Stomach (tissue), 9 donors: Measurements from ENCODE around the gene MCM3AP. TPM values are rescaled to one million over a fixed set of nuclear protein-coding genes. Genes with fewer than 3 reads are reported as not detected.

ENCODE experiments used
- DNase-seq, 2 donors: peaks; one replicate each; pipeline versions ENCODE4 v3.0.0 to v3.0.0-alpha.2; 2013 to 2019
- H3K27ac ChIP-seq, 5 donors: fragments of 200-600 bp in 4 of 5; sonication (generic) in 4 of 5; one replicate each; pipeline ENCODE4 v1.5.1; 2013 to 2019; ENCODE audit warnings: mild to moderate bottlenecking in 1 of 5, moderate library complexity in 1 of 5
- H3K27me3 ChIP-seq, 3 donors: fragments of 200-600 bp; sonication (generic); one replicate each; pipeline ENCODE4 v1.5.1; 2017 to 2019; ENCODE audit warnings: mixed run types in 1 of 3
- H3K36me3 ChIP-seq, 4 donors: fragments of 200-600 bp; sonication (generic); 1 replicate in 3 of 4; 2 replicates in 1 of 4; pipeline ENCODE4 v1.5.1; 2016 to 2019
- H3K4me1 ChIP-seq, 4 donors: fragments of 200-600 bp; sonication (generic); one replicate each; pipeline ENCODE4 v1.5.1; 2016 to 2019
- H3K4me3 ChIP-seq, 4 donors: fragments of 200-600 bp; sonication (generic) in 3 of 4; one replicate each; pipeline ENCODE4 v1.5.1; 2016 to 2019; ENCODE audit warnings: mild to moderate bottlenecking in 1 of 4
- H3K9me3 ChIP-seq, 4 donors: fragments of 200-600 bp; sonication (generic); one replicate each; pipeline ENCODE4 v1.5.1; 2016 to 2019
- EP300 ChIP-seq: sonication (generic); formaldehyde crosslinking; IDR thresholded peaks from one replicate; pipeline ENCODE4 v1.6.1; 2017; ENCODE audit warnings: antibody characterized with exemption
- POLR2A ChIP-seq, 4 donors: fragments of 450-650 bp; IDR thresholded peaks; one replicate each; pipeline ENCODE4 v1.6.1; 2016; ENCODE audit warnings: antibody characterized with exemption in 4 of 4, control low read depth in 2 of 4, mild to moderate bottlenecking in 1 of 4, moderate library complexity in 1 of 4
- POLR2AphosphoS5 ChIP-seq, 3 donors: sonication (generic); formaldehyde crosslinking; IDR thresholded peaks; one replicate each; pipeline ENCODE4 v1.6.1; 2016; ENCODE audit warnings: antibody characterized with exemption in 3 of 3
- WGBS, 5 donors: extraction: QIAGEN DNeasy Blood & Tissue Kit in 3 of 5; methylation state at CpG; one replicate each; pipeline versions ENCODE4 v1.1.5 to v1.1.7; 2013 to 2018; 5-methylcytosine and 5-hydroxymethylcytosine counted together
- intact Hi-C: fragments of 100-400 bp; cut with DNase I; formaldehyde crosslinking; loops from one replicate; pipeline ENCODE4 v1.15.1; 2023; ENCODE audit warnings: low total_unique reads
- polyA plus RNA-seq, 3 donors: library from polyadenylated mRNA; stranded (reverse); fragments of 200-250 nt; gene quantifications; one replicate each; pipeline ENCODE4 v1.2.3, GENCODE V29; 2013
- total RNA-seq, 5 donors: library from RNA; depleted of rRNA; stranded (reverse); fragments of >200 nt; gene quantifications; one replicate each; pipeline versions ENCODE4 v1.1.0 to v1.2.3, GENCODE V29; 2014 to 2016
- TF ChIP-seq, protein P1 (sequence below), 7 experiments: fragments of 450-650 bp in 4 of 7; fragments of 200-600 bp in 3 of 7; sonication (generic) in 3 of 7; IDR thresholded peaks; one replicate each; pipeline ENCODE4 v1.5.1; 2016 to 2019; ENCODE audit warnings: antibody characterized with exemption in 7 of 7, control low read depth in 2 of 7, mild to moderate bottlenecking in 1 of 7
- donor health status: healthy with polysubstance abuse.
- donor health status: Bipolar disorder and iron deficiency.
- donor health status: healthy.

The MCM3AP gene
- total and polyA plus RNA-seq, 8 donors, result 18.9 to 555 (median 57.4) TPM

DNA sequence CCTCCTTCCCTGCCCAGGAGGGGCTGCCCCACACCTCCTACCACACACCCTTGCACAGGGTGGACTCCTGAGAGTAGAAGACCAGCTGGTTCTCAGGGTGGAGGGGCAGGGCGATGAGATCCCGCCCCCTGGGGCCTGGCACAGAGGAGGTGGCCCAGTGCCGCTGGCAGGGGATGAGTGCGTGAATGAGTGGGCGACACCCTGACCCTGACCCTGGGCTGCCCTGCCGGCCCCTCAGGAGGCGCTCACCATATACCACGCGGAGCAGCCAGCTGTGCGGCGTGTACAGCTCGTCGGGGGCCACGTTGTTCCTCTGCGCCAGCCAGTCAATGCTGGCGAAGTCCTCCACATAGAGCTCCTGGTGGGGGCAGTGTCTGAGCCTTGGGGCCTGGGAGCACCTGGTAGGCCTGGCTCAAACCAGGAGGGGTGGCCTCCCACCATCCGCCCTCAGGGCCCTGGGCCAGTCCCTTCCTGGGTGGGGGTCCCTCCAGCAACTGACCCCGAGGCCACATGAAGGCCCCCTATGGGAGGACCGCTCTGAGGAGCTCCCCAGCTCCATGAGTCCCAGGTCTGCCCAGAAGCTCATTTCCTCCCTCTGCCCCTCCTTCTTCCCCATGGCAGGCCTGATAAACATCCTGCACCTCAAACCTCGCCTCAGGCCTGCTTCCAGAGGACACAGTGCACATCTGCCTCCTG is 69.8 kb downstream of the MCM3AP start:
- H3K4me3 ChIP-seq, result no peak overlapping the region

DNA sequence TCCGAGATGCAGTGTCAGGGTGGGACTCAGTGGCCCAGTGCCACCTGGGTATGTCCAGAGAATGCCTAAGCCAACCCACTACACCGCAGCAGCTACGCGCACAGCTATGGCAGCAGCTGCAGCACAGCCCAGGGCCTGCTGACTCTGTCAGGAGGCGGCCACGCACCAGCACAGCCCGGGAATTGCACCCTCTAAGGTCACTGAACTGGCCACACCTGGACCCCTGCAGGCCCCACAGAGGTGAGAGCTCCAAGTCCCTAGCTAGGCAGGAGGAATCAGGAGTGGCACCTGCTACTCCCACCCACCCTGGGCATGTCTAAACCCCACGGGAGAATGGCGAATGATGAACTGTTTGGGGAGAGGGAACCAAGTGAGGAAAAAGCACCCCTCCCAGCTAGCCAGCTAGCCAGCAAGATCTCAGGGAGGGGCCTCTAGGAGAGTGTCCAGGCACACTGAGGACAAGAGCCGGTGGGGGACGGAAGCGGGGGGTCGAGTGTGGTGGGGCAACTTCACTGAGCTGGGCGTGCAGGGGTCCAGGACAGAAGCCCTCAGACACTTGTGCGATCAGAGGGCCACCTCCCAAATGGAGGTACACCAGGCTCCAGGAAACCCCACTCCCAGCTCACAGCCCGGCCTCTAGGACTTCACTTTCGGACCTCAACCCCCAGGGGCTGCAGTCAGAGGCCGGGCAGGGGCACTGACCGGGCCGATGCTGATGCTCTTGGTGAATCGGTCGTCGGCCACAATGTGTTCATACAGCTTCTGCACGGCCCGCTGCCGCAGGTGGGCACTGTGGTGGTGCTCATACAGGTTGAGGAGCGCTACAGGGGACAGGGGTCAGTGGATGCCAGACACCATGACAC is 70.7 kb downstream of the MCM3AP start:
- TF ChIP-seq POLR2AphosphoS5 (IDR thresholded peaks at IDR 0.05), result no peak
- WGBS, 5 donors, result 87 to 93% (median 93%) methylated on average over 23 to 27 of the region's 27 CpGs
- DNase-seq, result no peak
- no peaks in the 10 kb centered on the region for H3K27me3 ChIP-seq
- intact Hi-C loops, result no loop called here
- no peaks in the 10 kb centered on the region for H3K4me1 ChIP-seq
- H3K27ac ChIP-seq, result no peak overlapping the region
- peaks cover 31 to 99% (median 91%) of the 10 kb centered on the region in 4 donors for H3K36me3 ChIP-seq
- H3K4me3 ChIP-seq, result no peak overlapping the region
- H3K9me3 ChIP-seq, result no peaks in the 10 kb centered on the region

More for the DNA sequence above, 69.8 kb downstream of the MCM3AP start:
- DNase-seq, result no peak
- Histone ChIP-seq H3K27ac (no peak overlapping the region), H3K9me3 (no peaks in the 10 kb centered on the region), H3K27me3 (no peaks in the 10 kb centered on the region), H3K36me3 (peaks cover 39 to 99% (median 92%) of the 10 kb centered on the region in 4 donors), H3K4me1 (no peaks in the 10 kb centered on the region)
- no peak for TF ChIP-seq POLR2AphosphoS5 (IDR thresholded peaks at IDR 0.05)
- no peak for TF ChIP-seq EP300
- TF ChIP-seq, protein P1, sequence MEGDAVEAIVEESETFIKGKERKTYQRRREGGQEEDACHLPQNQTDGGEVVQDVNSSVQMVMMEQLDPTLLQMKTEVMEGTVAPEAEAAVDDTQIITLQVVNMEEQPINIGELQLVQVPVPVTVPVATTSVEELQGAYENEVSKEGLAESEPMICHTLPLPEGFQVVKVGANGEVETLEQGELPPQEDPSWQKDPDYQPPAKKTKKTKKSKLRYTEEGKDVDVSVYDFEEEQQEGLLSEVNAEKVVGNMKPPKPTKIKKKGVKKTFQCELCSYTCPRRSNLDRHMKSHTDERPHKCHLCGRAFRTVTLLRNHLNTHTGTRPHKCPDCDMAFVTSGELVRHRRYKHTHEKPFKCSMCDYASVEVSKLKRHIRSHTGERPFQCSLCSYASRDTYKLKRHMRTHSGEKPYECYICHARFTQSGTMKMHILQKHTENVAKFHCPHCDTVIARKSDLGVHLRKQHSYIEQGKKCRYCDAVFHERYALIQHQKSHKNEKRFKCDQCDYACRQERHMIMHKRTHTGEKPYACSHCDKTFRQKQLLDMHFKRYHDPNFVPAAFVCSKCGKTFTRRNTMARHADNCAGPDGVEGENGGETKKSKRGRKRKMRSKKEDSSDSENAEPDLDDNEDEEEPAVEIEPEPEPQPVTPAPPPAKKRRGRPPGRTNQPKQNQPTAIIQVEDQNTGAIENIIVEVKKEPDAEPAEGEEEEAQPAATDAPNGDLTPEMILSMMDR (IDR thresholded peaks at IDR 0.05), result no peak
- TF ChIP-seq POLR2A (IDR thresholded peaks at IDR 0.05), result no peak
- intact Hi-C loops, result no loop called here
- WGBS, 5 donors, result 84 to 94% (median 90%) methylated on average over 13 to 20 of the region's 20 CpGs

DNA sequence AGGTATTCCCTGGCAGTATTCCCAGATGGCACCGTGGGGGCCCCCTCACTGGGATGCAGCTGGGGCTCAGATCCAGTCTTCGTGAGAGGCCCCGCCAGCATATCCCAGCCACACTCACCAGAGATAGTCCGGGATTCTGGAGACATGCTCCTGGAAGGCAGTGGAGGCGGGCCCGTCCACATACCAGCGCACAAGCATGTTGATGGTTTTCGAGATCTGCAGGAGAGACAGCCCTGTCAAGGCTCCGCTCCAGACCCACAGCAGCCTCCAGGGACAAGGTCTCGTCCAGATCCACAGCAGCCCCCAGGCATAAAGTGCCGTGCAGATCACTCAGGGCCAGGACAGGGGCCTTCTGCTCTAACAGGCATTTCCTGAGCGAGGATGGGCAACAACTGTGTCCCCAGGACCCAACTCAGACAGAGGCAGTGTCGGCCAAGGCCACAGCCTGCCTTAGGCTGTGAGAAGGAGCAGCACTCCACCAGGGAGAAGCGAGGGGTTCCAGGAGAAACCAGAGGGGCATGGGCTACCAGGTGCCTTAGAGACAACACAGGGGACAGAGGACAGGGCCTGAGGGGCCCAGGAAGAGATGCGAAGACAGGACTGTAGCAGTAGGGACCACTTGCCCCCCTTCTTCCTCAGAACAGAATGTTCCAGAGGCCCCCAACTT is 71.7 kb downstream of the MCM3AP start:
- H3K4me3 ChIP-seq, result no peak overlapping the region
- no peaks in the 10 kb centered on the region for H3K9me3 ChIP-seq
- no peaks in the 10 kb centered on the region for H3K4me1 ChIP-seq
- peaks cover 28 to 99% (median 91%) of the 10 kb centered on the region in 4 donors for H3K36me3 ChIP-seq
- DNase-seq, result no peak
- no peak overlapping the region for H3K27ac ChIP-seq
- no peaks in the 10 kb centered on the region for H3K27me3 ChIP-seq
- intact Hi-C loops, result no loop called here
- WGBS, 5 donors, result 82 to 95% (median 92%) methylated on average over 10 to 15 of the region's 15 CpGs
- TF ChIP-seq EP300 (no peak), POLR2AphosphoS5 (IDR thresholded peaks at IDR 0.05) (no peak), POLR2A (IDR thresholded peaks at IDR 0.05) (no peak)
- TF ChIP-seq, protein P1 (IDR thresholded peaks at IDR 0.05), result no peak

DNA sequence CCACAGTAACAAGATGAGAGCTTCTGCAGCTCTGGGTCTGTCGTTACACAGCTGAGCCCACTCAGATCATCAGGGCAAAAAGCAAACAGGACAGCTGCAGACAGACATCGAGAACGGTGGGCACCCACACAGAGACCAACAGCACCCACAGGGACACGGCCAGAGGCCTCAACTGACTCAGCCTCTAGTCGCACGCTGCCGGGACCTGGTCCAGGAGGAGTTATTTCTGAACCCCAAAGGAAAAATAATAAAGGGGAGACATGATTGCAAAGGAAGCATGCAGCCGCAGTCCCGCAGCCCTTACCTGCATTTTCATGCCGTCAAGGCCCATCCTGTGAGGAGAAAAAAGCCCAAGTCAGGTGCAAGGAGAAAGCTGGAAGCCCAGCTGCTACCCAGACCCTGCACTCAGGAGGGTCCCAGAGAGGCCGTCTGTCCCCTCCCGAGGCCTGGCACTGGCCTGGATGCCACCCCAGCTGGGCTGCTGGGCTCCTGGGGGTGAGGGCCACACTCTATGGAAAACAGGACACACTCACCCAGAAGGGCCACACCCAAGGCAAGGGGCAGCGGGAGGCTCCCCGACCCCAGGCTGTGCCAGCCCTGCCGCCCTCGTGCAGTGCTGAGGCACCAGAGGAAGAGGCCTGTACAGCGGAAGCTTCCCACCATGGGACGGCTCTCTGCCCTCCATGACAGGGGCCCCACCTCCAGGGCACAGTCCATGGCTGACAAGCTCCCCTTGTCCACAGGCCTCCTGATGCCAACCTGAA is 72.5 kb downstream of the MCM3AP start:
- Histone ChIP-seq H3K9me3 (no peaks in the 10 kb centered on the region), H3K27ac (no peak overlapping the region), H3K36me3 (peaks cover 37 to 100% (median 96%) of the 10 kb centered on the region in 4 donors), H3K4me1 (no peaks in the 10 kb centered on the region), H3K4me3 (no peak overlapping the region), H3K27me3 (no peaks in the 10 kb centered on the region)
- intact Hi-C loops, result no loop called here
- whole genome bisulfite sequencing, 5 donors, result 92 to 98% (median 94%) methylated on average over 14 to 18 of the region's 18 CpGs
- no peak for DNase-seq
- TF ChIP-seq, protein P1 (IDR thresholded peaks at IDR 0.05), result no peak
- no peak for TF ChIP-seq POLR2AphosphoS5 (IDR thresholded peaks at IDR 0.05)
- no peak for TF ChIP-seq EP300
- no peak for TF ChIP-seq POLR2A (IDR thresholded peaks at IDR 0.05)
